Body of pancreas (tissue), 4 donors: ENCODE data around the gene PDLIM5.

Experiments
- POLR2A ChIP-seq, 3 donors: fragments of 450-650 bp; IDR thresholded peaks; one replicate each; pipeline ENCODE4 v1.6.1; 2016; ENCODE audit warnings: antibody characterized with exemption in 3 of 3, mild to moderate bottlenecking in 2 of 3
- TF ChIP-seq, protein P1 (sequence below), 7 experiments: fragments of 450-650 bp in 4 of 7; fragments of 200-600 bp in 3 of 7; sonication (generic) in 3 of 7; IDR thresholded peaks; one replicate each; pipeline ENCODE4 v1.5.1; 2016 to 2019; ENCODE audit warnings: antibody characterized with exemption in 7 of 7

DNA sequence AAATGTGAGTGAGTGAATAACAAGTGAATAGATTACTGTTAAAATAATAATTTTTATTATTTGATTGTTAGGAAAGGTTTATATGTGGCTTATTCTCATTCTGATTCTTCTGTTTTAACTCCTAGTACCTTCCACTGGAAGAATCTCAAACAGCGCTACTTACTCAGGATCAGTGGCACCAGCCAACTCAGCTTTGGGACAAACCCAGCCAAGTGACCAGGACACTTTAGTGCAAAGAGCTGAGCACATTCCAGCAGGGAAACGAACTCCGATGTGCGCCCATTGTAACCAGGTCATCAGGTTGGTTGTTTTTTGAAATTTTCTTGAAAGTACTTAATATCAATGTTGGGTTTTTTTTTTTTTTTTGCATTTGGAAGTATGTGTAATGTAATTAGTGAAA lies 188.4 kb downstream of the PDLIM5 start:
- TF ChIP-seq, protein P1, sequence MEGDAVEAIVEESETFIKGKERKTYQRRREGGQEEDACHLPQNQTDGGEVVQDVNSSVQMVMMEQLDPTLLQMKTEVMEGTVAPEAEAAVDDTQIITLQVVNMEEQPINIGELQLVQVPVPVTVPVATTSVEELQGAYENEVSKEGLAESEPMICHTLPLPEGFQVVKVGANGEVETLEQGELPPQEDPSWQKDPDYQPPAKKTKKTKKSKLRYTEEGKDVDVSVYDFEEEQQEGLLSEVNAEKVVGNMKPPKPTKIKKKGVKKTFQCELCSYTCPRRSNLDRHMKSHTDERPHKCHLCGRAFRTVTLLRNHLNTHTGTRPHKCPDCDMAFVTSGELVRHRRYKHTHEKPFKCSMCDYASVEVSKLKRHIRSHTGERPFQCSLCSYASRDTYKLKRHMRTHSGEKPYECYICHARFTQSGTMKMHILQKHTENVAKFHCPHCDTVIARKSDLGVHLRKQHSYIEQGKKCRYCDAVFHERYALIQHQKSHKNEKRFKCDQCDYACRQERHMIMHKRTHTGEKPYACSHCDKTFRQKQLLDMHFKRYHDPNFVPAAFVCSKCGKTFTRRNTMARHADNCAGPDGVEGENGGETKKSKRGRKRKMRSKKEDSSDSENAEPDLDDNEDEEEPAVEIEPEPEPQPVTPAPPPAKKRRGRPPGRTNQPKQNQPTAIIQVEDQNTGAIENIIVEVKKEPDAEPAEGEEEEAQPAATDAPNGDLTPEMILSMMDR (IDR thresholded peaks at IDR 0.05) = no peak
- no peak for TF ChIP-seq POLR2A (IDR thresholded peaks at IDR 0.05)
